IMR-90 (cell line): ENCODE results near the gene KLHL29. TPM values are rescaled to one million over a fixed set of nuclear protein-coding genes. Genes with fewer than 3 reads are reported as not detected.
A peak's percentile ranks its signal among the peaks of the same experiment; 100 is the strongest.

Experiments used
- ATAC-seq: fragments of 200-7000 bp; cut with Tn5 transposase; 2 replicates; pipeline ENCODE4 v1.9.1; 2020; ENCODE audit warnings: low read depth, mild to moderate bottlenecking, moderate library complexity
- BruUV-seq: library from RNA; stranded (reverse); fragments of 400-500 nt; replicated peaks from 2 replicates; lab custom pipeline; 2021; lab: Mats Ljungman, UMichigan
- CTCF ChIA-PET: fragments of 300-600 bp; formaldehyde crosslinking; extraction: SDS; loops from one replicate; lab custom pipeline; 2021; ENCODE audit warnings: antibody characterized with exemption; lab: Yijun Ruan, JAX
- POLR2A ChIA-PET: fragments of 300-600 bp; sonication (Branson Sonifier 250); formaldehyde crosslinking; loops from one replicate; lab custom pipeline; 2022; ENCODE audit warnings: antibody characterized with exemption; ENCODE audit not compliant: unreplicated experiment; lab: Charles Lee
- DNase-seq: peaks from one replicate; pipeline ENCODE4 v3.0.0; 2013
- H2AFZ ChIP-seq: replicated peaks from 2 replicates; pipeline ENCODE3; 2013; ENCODE audit warnings: low read length, mild to moderate bottlenecking; ENCODE audit not compliant: poor library complexity
- H2AK5ac ChIP-seq: 2 replicates; pipeline ENCODE4 v1.6.1; 2013; ENCODE audit warnings: low read depth, low read length, inconsistent platforms
- H2AK9ac ChIP-seq: replicated peaks from 2 replicates; pipeline ENCODE3; 2013; ENCODE audit warnings: mild to moderate bottlenecking, low read depth, low read length, moderate library complexity; ENCODE audit not compliant: poor library complexity
- H2BK120ac ChIP-seq: 2 replicates; pipeline ENCODE4 v1.6.1; 2013; ENCODE audit warnings: low read depth, low read length, inconsistent platforms
- H2BK15ac ChIP-seq: 3 replicates; pipeline ENCODE4 v1.6.1; 2013; ENCODE audit warnings: low read depth, low read length, inconsistent platforms
- H2BK20ac ChIP-seq: 2 replicates; pipeline ENCODE4 v1.6.1; 2013; ENCODE audit warnings: low read depth, mild to moderate bottlenecking, inconsistent platforms, low read length, moderate library complexity
- H2BK5ac ChIP-seq: 2 replicates; pipeline ENCODE4 v1.6.1; 2013; ENCODE audit warnings: mild to moderate bottlenecking, low read depth, low read length, inconsistent platforms; ENCODE audit not compliant: poor library complexity, severe bottlenecking
- H3K14ac ChIP-seq: replicated peaks from 2 replicates; pipeline ENCODE4 v1.6.1; 2013; ENCODE audit warnings: low read depth, low read length, inconsistent platforms
- H3K18ac ChIP-seq: 2 replicates; pipeline ENCODE4 v1.6.1; 2013; ENCODE audit warnings: low read depth, low read length, control low read depth
- H3K23ac ChIP-seq: 2 replicates; pipeline ENCODE4 v1.6.1; 2013; ENCODE audit warnings: low read depth, low read length, inconsistent platforms
- H3K27ac ChIP-seq: 2 replicates; pipeline ENCODE4 v1.5.1; 2013; ENCODE audit warnings: mild to moderate bottlenecking, control low read depth, low read length; ENCODE audit not compliant: insufficient read depth
- H3K27me3 ChIP-seq: 2 replicates; pipeline ENCODE4 v1.6.1; 2013; ENCODE audit warnings: low read length; ENCODE audit not compliant: control insufficient read depth, insufficient read depth
- H3K36me3 ChIP-seq: 2 replicates; pipeline ENCODE4 v1.6.1; 2013; ENCODE audit warnings: low read length, mixed read lengths; ENCODE audit not compliant: control insufficient read depth, insufficient read depth
- H3K4ac ChIP-seq: 2 replicates; pipeline ENCODE4 v1.6.1; 2013; ENCODE audit warnings: low read depth, low read length, inconsistent platforms
- H3K4me1 ChIP-seq: 2 replicates; pipeline ENCODE4 v1.6.1; 2013; ENCODE audit warnings: low read length, mixed read lengths; ENCODE audit not compliant: control insufficient read depth, insufficient read depth
- H3K4me2 ChIP-seq: 2 replicates; pipeline ENCODE4 v1.6.1; 2013; ENCODE audit warnings: low read depth, mild to moderate bottlenecking, control low read depth, low read length, moderate library complexity
- H3K4me3 ChIP-seq: 2 replicates; pipeline ENCODE4 v1.5.1; 2013; ENCODE audit warnings: low read depth, mild to moderate bottlenecking, control low read depth, low read length, moderate library complexity; ENCODE audit not compliant: insufficient read depth
- H3K56ac ChIP-seq: 2 replicates; pipeline ENCODE4 v1.6.1; 2013; ENCODE audit warnings: low read length, inconsistent platforms; ENCODE audit not compliant: insufficient read depth; ENCODE audit errors: extremely low read depth
- H3K79me1 ChIP-seq, 2 experiments: 2 replicates each; pipeline ENCODE4 v1.6.1; 2013; ENCODE audit warnings: low read length in 2 of 2, inconsistent platforms in 1 of 2, low read depth in 1 of 2
- H3K9ac ChIP-seq: 2 replicates; pipeline ENCODE4 v1.6.1; 2013; ENCODE audit warnings: low read depth, low read length, control low read depth
- H3K9me1 ChIP-seq: 2 replicates; pipeline ENCODE4 v1.6.1; 2013; ENCODE audit warnings: low read length, inconsistent platforms; ENCODE audit not compliant: insufficient read depth
- H3K9me3 ChIP-seq: 2 replicates; pipeline ENCODE4 v1.6.1; 2013; ENCODE audit warnings: low read length; ENCODE audit not compliant: control insufficient read depth, insufficient read depth
- H4K20me1 ChIP-seq: 2 replicates; pipeline ENCODE4 v1.6.1; 2013; ENCODE audit warnings: low read length, inconsistent platforms; ENCODE audit not compliant: insufficient read depth
- H4K5ac ChIP-seq: 2 replicates; pipeline ENCODE4 v1.6.1; 2013; ENCODE audit warnings: mild to moderate bottlenecking, low read depth, low read length, control low read depth
- H4K8ac ChIP-seq, 2 experiments: 2 replicates each; pipeline ENCODE4 v1.6.1; 2013; ENCODE audit warnings: low read depth in 2 of 2, low read length in 2 of 2, control low read depth in 1 of 2, inconsistent platforms in 1 of 2
- H4K91ac ChIP-seq: 2 replicates; pipeline ENCODE4 v1.6.1; 2013; ENCODE audit warnings: low read depth, low read length, inconsistent platforms; ENCODE audit not compliant: insufficient read depth
- CEBPB ChIP-seq: IDR thresholded peaks from 2 replicates; pipeline ENCODE4 v1.6.1; 2012; ENCODE audit warnings: low read depth, low read length, improper control_type of control experiment
- SMC3 ChIP-seq: fragments of 150-350 bp; IDR thresholded peaks from 2 replicates; pipeline ENCODE4 v1.6.1; 2016; ENCODE audit warnings: low read depth, mild to moderate bottlenecking, antibody characterized with exemption, low read length, moderate library complexity
- WGBS, 2 experiments: methylation state at CpG; one replicate each; pipeline versions ENCODE4 v1.1.5 to v1.1.7; 2013; ENCODE audit warnings: missing lambda C conversion rate in 2 of 2; ENCODE audit not compliant: insufficient read length in 1 of 2; ENCODE audit errors: extremely low coverage in 2 of 2; 5-methylcytosine and 5-hydroxymethylcytosine counted together
- dilution Hi-C: fragments of 300-500 bp; cut with HindIII; formaldehyde crosslinking; loops from one replicate; pipeline ENCODE4 v1.14.3; 2018; ENCODE audit warnings: low sequenced_read_pairs; ENCODE audit not compliant: unreplicated experiment
- in situ Hi-C: fragments of 300-500 bp; cut with MboI; formaldehyde crosslinking; loops from 3 replicates; pipeline ENCODE4 v1.14.3; 2019; ENCODE audit warnings: low sequenced_read_pairs, inconsistent platforms, mixed read lengths
- intact Hi-C: fragments of 100-400 bp; cut with micrococcal nuclease; formaldehyde crosslinking; loops from 2 replicates; pipeline ENCODE4 v1.10.0; 2022
- polyA plus RNA-seq, 3 experiments: library from polyadenylated mRNA; depleted of rRNA; stranded (reverse); fragments of >200 nt; gene quantifications; 2 replicates each; pipeline ENCODE4 v1.2.3, GENCODE V29; 2012; ENCODE audit warnings: low replicate concordance in 1 of 3
- total RNA-seq: library from RNA; depleted of rRNA; stranded (reverse); fragments of >200 nt; gene quantifications from 2 replicates; pipeline ENCODE4 v1.2.3, GENCODE V29; 2012

The KLHL29 gene
- total and polyA plus RNA-seq, 2 of the 4 experiments (the other 2 are of a cell fraction), result 2.0 to 8.0 TPM

DNA sequence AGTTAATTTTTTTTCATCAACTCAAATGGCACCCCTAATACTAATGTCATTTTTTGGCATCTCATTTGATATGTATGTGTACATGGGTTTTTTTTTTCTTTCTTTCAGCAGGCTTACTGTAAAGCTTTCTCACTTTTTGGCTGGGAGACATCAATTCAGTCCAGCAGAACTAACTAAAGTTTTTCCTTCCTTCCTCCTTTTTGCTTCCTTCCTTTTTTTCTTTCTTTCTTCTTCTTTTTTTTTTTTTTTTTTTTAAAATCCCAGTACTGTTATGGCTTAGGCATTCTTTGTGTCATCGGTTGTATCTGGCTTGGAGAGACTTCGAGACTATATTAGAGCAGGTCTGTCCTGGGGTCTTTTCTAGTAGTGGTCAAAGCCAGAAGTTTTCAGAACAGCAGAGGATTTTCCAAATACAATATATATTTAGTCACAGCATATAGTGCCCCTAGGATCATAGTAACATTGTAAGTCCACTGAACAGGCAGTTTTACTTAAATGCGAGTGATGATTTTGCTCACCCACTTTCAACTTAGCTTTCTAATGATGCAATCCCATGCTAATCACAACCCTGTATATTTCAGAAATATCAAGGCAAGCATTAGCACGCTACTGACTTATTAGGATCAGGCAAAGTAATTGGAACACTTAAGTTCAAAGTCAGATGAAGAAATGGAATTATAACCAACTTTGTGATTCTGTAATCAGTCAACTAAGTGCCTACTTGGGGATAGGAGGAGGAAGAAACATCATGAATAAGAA is 4.0 kb downstream of the KLHL29 start:
- Histone ChIP-seq H2AFZ (no peak overlapping the region), H3K4me1 (no peaks in the 10 kb centered on the region), H4K91ac (no peak overlapping the region), H3K27me3 (no peaks in the 10 kb centered on the region), H3K36me3 (no peaks in the 10 kb centered on the region), H4K20me1 (peaks cover 15% of the 10 kb centered on the region; the same call in 1 of the 2 replicates), H2BK20ac (no peak overlapping the region), H2AK9ac (no peak overlapping the region), H2AK5ac (no peak overlapping the region), H4K8ac (no peak overlapping the region), H3K4me3 (no peak overlapping the region), H2BK15ac (no peak overlapping the region), H3K23ac (no peak overlapping the region), H3K9me3 (no peaks in the 10 kb centered on the region), H2BK5ac (no peak overlapping the region), H3K18ac (no peak overlapping the region), H3K14ac (no peak overlapping the region), H4K5ac (no peak overlapping the region), H3K4ac (no peak overlapping the region), H3K79me1 (peaks cover 20 to 38% of the 10 kb centered on the region in 2 experiments), H3K9me1 (no peaks in the 10 kb centered on the region), H2BK120ac (no peak overlapping the region), H3K27ac (no peak overlapping the region), H3K4me2 (no peak overlapping the region), H3K56ac (no peak overlapping the region), H3K9ac (no peak overlapping the region)
- dilution Hi-C loops (no loop called here), in situ Hi-C loops (loop anchor here (25.0 kb wide), 1 partner anchor 373 kb away; no protein-coding TSS in a partner anchor), intact Hi-C loops (loop anchor here (5.0 kb wide), 3 partner anchors 73 to 373 kb away; no protein-coding TSS in a partner anchor)
- ChIA-PET CTCF (no interaction called here), POLR2A (no interaction called here)
- DNase-seq (no peak), ATAC-seq (no peak)
- no peak for TF ChIP-seq SMC3
- TF ChIP-seq CEBPB, result peak; percentile 63
- no TSS peak for BruUV-seq
- WGBS, 2 experiments, result 100% methylated on average over 1 of the region's 4 CpGs; no CpG with 5 or more reads in 1 of the 2 experiments
